GM18505 (cell line): Measurements from ENCODE around the gene MIS12.

ENCODE experiments used
- ATAC-seq: cut with Tn5 transposase; IDR thresholded peaks from one replicate; pipeline ENCODE4 v1.9.1; 2021; ENCODE audit not compliant: unreplicated experiment
- POLR2A ChIP-seq: IDR thresholded peaks from 4 replicates; pipeline ENCODE4 v1.6.1; 2011; ENCODE audit warnings: borderline replicate concordance; ENCODE audit not compliant: insufficient read depth, insufficient read length; ENCODE audit errors: extremely low read depth

MIS12 gene

GRCh38 chr17:5510771-5511170, 24.4 kb downstream of the MIS12 start:
- no peak for ATAC-seq
- no peak for TF ChIP-seq POLR2A

GRCh38 chr17:5511401-5512225, 25.2 kb downstream of the MIS12 start:
- no peak for TF ChIP-seq POLR2A
- no peak for ATAC-seq

DNA sequence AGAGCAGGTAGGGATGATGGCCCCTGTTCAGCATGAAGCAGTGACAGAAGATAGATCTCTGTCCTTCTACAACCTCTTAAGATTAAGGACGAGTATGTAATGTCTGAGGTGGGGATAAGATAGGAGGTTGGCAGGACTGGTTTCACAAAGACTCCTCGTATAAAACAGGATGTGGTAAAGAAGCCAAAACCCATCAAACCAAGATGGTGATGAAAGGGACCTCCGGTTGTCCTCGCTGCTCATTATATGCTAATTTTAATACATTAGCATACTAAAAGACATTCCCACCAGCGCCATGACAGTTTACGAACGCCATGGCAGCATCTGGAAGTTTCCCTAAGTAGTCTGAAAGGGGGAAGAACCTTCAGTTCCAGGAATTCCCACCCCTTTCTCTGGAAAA, 27.3 kb downstream of the MIS12 start:
- no peak for TF ChIP-seq POLR2A
- no peak for ATAC-seq

DNA sequence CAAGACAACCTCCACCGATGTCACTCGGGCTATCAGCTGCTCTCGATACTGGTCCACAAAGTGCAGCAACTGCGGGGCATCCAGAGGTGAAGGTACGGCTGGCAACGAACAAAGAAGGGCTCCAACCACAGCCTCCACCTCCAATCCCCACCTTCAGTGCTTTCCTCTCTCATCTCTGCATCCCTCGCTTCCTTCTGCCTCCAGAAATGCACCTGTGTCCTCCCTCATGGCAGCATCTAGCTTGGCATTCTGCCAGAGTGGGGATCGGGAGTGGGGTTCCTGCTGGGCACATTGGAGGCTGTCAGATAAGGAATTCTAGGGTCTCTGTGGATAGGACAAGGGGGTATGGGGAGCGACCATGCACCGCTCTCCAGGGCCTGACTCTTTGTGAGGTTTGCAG, 28.6 kb downstream of the MIS12 start:
- TF ChIP-seq POLR2A, result no peak

GRCh38 chr17:5516060-5516792, 29.9 kb downstream of the MIS12 start:
- ATAC-seq, result no peak
- no peak for TF ChIP-seq POLR2A

More for the DNA sequence above, 28.6 kb downstream of the MIS12 start:
- no peak for ATAC-seq

DNA sequence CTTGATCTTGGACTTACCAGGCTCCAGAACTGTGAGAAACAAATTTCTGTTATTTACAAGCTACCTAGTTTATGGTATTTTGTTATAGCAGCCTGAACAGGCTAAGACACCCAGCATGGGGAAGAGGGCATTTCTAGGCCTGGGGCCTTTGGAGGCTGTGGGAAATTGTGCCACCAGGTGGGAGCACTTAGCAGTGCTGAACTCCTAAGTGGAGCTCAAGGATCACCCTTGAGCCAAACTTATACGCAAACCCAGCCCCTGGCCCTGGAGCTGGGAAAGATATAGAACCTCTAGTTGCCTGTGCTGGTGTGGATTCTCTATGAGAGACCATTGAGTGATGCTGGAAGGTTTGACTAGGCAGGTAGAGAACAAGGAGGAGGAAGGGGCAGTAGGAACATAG, 36.1 kb downstream of the MIS12 start:
- no peak for TF ChIP-seq POLR2A

DNA sequence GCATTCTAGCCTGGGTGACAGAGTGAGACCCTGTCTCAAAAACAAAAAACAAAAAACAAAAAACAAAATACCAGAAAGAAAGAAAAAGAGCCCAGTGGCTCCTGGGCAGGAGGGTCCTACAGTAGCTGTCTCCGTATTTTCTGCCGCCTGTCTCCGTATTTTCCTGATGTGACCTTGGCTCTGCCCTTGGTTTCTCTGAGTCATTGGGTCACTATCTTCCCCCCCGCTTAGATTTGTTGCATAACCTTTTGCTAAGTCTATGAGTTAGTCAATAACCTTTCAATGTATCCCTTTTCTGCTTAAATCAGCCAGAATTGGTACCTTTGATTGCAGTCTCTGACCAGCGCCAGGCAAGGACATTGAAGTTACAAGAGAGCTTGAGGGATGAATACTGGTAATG, 36.9 kb downstream of the MIS12 start:
- no peak for ATAC-seq
- TF ChIP-seq POLR2A, result no peak

More for the DNA sequence above, 36.1 kb downstream of the MIS12 start:
- no peak for ATAC-seq

GRCh38 chr17:5526821-5527598, 40.6 kb downstream of the MIS12 start:
- ATAC-seq, result no peak
- no peak for TF ChIP-seq POLR2A

DNA sequence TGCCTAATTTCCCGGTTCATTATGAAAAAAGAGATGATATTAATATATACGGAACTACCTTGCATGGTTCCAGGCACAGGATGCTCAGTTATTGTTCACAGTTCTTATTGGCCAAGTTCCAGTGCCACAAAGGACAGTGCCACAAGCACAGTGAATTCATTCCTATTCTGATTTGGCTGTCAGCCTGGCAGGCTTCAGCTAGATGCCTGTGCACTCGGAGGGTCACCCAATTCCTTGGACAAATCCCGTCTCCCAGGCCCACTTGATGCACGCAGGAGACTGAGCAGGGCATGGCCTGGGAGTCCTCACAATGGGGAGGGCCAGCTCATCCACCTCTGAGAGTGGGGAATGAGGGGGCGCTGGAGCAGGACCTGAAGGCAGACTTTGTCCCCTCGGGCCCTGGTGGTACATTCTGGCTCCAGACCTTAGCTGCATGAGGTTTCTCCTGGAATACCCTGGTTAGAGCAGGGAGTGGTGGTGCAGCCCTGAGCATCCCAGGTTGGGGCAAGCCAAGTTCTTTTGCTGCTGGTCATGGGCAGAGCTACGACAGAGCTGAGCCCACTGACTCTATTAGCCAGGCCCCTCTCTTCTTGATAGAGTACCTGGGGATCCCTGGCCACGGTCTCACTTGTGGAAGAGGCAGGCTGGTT, 41.4 kb downstream of the MIS12 start:
- ATAC-seq, result no peak
- TF ChIP-seq POLR2A, result no peak

DNA sequence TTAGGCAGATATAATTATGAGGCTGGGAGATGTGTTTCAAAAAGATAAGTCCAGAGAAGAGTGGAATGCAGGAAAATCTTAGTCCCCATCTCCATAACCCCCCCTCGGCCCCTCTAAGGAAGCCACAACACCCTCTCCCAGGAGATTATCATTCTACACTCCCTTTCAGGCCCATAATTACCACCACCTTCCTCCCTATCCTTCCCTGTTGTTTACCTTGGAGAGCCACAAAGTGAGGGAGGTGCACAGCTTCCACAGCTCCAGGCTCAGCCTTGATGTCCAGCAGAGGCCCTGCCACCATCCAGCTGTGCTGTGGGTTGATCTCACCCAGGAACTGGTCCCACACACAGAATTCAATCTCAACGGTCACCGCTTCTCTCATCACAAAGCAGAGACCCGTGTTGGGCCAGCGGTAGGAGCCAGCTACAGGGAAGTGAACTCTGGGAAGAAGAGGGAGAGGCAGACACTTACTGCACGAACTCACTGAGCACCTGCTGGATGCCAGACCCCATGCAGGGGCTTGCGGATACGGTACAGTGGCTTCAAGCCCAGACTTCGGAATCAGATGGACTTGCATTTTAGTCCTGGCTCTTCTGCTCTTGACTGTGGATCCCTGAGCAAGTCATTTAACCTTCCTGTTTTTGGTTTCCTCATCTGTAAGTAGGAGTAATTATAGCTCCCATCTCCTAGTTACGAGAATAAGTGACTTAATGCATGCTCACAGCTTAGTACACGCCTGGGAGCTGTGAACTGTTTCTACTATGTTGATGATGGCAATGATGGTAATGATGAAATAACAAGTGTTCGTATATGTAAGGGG, 44.1 kb downstream of the MIS12 start:
- TF ChIP-seq POLR2A, result no peak
- no peak for ATAC-seq

DNA sequence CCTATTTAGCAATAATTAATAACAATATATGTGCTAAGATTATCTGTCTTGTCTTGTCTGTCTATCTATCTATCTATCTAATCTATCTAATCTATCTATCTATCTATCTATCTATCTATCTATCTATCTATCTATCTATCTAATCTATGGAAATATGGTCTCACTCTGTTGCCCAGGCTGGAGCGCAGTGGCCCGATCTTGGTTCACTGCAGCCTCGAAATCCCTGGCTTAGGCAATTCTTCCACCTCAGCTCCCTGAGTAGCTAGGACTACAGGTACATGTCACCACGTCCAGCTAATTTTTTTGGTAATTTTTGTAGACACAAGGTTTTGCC, 44.7 kb downstream of the MIS12 start:
- ATAC-seq, result no peak

GRCh38 chr17:5532581-5532980, 46.2 kb downstream of the MIS12 start:
- TF ChIP-seq POLR2A, result no peak

More for the DNA sequence above, 44.7 kb downstream of the MIS12 start:
- TF ChIP-seq POLR2A, result no peak

More at GRCh38 chr17:5532581-5532980, 46.2 kb downstream of the MIS12 start:
- no peak for ATAC-seq
